Mesendoderm (in vitro differentiated cells): Measurements from ENCODE around the gene GLRX.

Experiments used
- DNase-seq: peaks from one replicate; pipeline ENCODE4 v3.0.0; 2013
- H2AK5ac ChIP-seq: 2 replicates; pipeline ENCODE4 v1.6.1; 2013; ENCODE audit warnings: low read length, inconsistent platforms
- H2BK120ac ChIP-seq: 2 replicates; pipeline ENCODE4 v1.6.1; 2013; ENCODE audit warnings: low read depth, mild to moderate bottlenecking, low read length, moderate library complexity, mixed read lengths
- H2BK15ac ChIP-seq: replicated peaks from 2 replicates; pipeline ENCODE4 v1.6.1; 2013; ENCODE audit warnings: low read depth, mild to moderate bottlenecking, moderate library complexity
- H2BK5ac ChIP-seq: 2 replicates; pipeline ENCODE4 v1.6.1; 2013; ENCODE audit warnings: low read length, inconsistent platforms
- H3K18ac ChIP-seq: 2 replicates; pipeline ENCODE4 v1.6.1; 2013; ENCODE audit warnings: mild to moderate bottlenecking, low read length, mixed read lengths
- H3K23ac ChIP-seq: one replicate; pipeline ENCODE4 v1.6.1; 2013; ENCODE audit warnings: low read length
- H3K27ac ChIP-seq: 2 replicates; pipeline ENCODE4 v1.5.1; 2013; ENCODE audit warnings: low read depth, mild to moderate bottlenecking, inconsistent platforms, low read length, moderate library complexity
- H3K27me3 ChIP-seq: 2 replicates; pipeline ENCODE4 v1.6.1; 2013; ENCODE audit warnings: low read length, control low read depth, mild to moderate bottlenecking, inconsistent platforms; ENCODE audit not compliant: insufficient read depth, poor library complexity
- H3K36me3 ChIP-seq: 2 replicates; pipeline ENCODE4 v1.6.1; 2013; ENCODE audit warnings: low read length, inconsistent platforms; ENCODE audit not compliant: control insufficient read depth, insufficient read depth
- H3K4ac ChIP-seq: one replicate; pipeline ENCODE4 v1.6.1; 2013; ENCODE audit warnings: low read depth, mild to moderate bottlenecking, low read length, moderate library complexity
- H3K4me1 ChIP-seq: 2 replicates; pipeline ENCODE4 v1.6.1; 2013; ENCODE audit warnings: low read depth, low read length, inconsistent platforms; ENCODE audit not compliant: control insufficient read depth
- H3K4me2 ChIP-seq: 2 replicates; pipeline ENCODE4 v1.6.1; 2013; ENCODE audit warnings: low read length
- H3K4me3 ChIP-seq: 2 replicates; pipeline ENCODE4 v1.5.1; 2013; ENCODE audit warnings: mild to moderate bottlenecking, low read length
- H3K56ac ChIP-seq: one replicate; pipeline ENCODE4 v1.6.1; 2013; ENCODE audit warnings: low read length
- H3K79me1 ChIP-seq: 2 replicates; pipeline ENCODE4 v1.6.1; 2013; ENCODE audit warnings: low read length, inconsistent platforms
- H3K79me2 ChIP-seq: 2 replicates; pipeline ENCODE4 v1.6.1; 2013; ENCODE audit warnings: mild to moderate bottlenecking, low read length; ENCODE audit not compliant: control insufficient read depth, insufficient read depth
- H3K9ac ChIP-seq: 2 replicates; pipeline ENCODE4 v1.6.1; 2013; ENCODE audit warnings: low read length, inconsistent platforms
- H4K5ac ChIP-seq: one replicate; pipeline ENCODE4 v1.6.1; 2013; ENCODE audit warnings: low read length
- H4K8ac ChIP-seq: one replicate; pipeline ENCODE4 v1.6.1; 2013; ENCODE audit warnings: low read depth, mild to moderate bottlenecking, control low read depth, low read length, moderate library complexity
- WGBS: extraction: QIAGEN DNeasy Blood & Tissue Kit; methylation state at CpG from one replicate; pipeline ENCODE4 v1.1.7; 2013; ENCODE audit warnings: low lambda C conversion rate, missing lambda C conversion rate; ENCODE audit not compliant: insufficient coverage; ENCODE audit errors: extremely low coverage; 5-methylcytosine and 5-hydroxymethylcytosine counted together

GLRX gene

GRCh38 chr5:95861864-95862561, 39.5 kb upstream of the GLRX start:
- Histone ChIP-seq H3K79me1 (no peaks in the 10 kb centered on the region), H3K18ac (no peak overlapping the region), H3K9ac (no peak overlapping the region), H3K27ac (no peak overlapping the region), H2BK120ac (no peak overlapping the region), H3K79me2 (no peaks in the 10 kb centered on the region), H2BK15ac (no peak overlapping the region), H3K56ac (no peak overlapping the region), H3K27me3 (no peaks in the 10 kb centered on the region), H3K4me2 (no peak overlapping the region), H3K23ac (no peak overlapping the region), H3K4me3 (no peak overlapping the region), H4K5ac (no peak overlapping the region), H2BK5ac (no peak overlapping the region), H3K36me3 (no peaks in the 10 kb centered on the region), H3K4me1 (peaks cover 2% of the 10 kb centered on the region), H2AK5ac (no peak overlapping the region), H4K8ac (no peak overlapping the region), H3K4ac (no peak overlapping the region)
- WGBS: no CpG with 5 or more reads among the region's 8 CpGs
- no peak for DNase-seq

- DNase-seq: no peak
These were observed 38.8 kb upstream of the GLRX start for GRCh38 chr5:95861221-95861863.

GRCh38 chr5:95859661-95860060, 37.1 kb upstream of the GLRX start:
- Histone ChIP-seq H3K56ac (no peak overlapping the region), H3K79me1 (no peaks in the 10 kb centered on the region), H3K23ac (no peak overlapping the region), H4K5ac (no peak overlapping the region), H3K4me1 (peaks cover 2% of the 10 kb centered on the region), H3K79me2 (no peaks in the 10 kb centered on the region), H3K27me3 (no peaks in the 10 kb centered on the region), H3K18ac (no peak overlapping the region), H3K27ac (no peak overlapping the region), H3K4me2 (no peak overlapping the region), H3K9ac (no peak overlapping the region), H2BK5ac (no peak overlapping the region), H2BK15ac (no peak overlapping the region), H3K4ac (no peak overlapping the region), H3K36me3 (no peaks in the 10 kb centered on the region), H3K4me3 (no peak overlapping the region), H2AK5ac (no peak overlapping the region), H2BK120ac (no peak overlapping the region), H4K8ac (no peak overlapping the region)
- no peak for DNase-seq
- WGBS: no CpG with 5 or more reads among the region's 4 CpGs

More at GRCh38 chr5:95861221-95861863, 38.8 kb upstream of the GLRX start:
- Histone ChIP-seq H3K79me2 (no peaks in the 10 kb centered on the region), H3K4me3 (no peak overlapping the region), H4K8ac (no peak overlapping the region), H2BK120ac (no peak overlapping the region), H3K27ac (no peak overlapping the region), H3K18ac (no peak overlapping the region), H3K4me2 (no peak overlapping the region), H3K4ac (no peak overlapping the region), H3K56ac (no peak overlapping the region), H2BK5ac (no peak overlapping the region), H3K4me1 (peaks cover 2% of the 10 kb centered on the region), H3K36me3 (no peaks in the 10 kb centered on the region), H2AK5ac (no peak overlapping the region), H3K23ac (no peak overlapping the region), H2BK15ac (no peak overlapping the region), H4K5ac (no peak overlapping the region), H3K27me3 (no peaks in the 10 kb centered on the region), H3K9ac (no peak overlapping the region), H3K79me1 (no peaks in the 10 kb centered on the region)
- WGBS: no CpG with 5 or more reads among the region's 14 CpGs

DNA sequence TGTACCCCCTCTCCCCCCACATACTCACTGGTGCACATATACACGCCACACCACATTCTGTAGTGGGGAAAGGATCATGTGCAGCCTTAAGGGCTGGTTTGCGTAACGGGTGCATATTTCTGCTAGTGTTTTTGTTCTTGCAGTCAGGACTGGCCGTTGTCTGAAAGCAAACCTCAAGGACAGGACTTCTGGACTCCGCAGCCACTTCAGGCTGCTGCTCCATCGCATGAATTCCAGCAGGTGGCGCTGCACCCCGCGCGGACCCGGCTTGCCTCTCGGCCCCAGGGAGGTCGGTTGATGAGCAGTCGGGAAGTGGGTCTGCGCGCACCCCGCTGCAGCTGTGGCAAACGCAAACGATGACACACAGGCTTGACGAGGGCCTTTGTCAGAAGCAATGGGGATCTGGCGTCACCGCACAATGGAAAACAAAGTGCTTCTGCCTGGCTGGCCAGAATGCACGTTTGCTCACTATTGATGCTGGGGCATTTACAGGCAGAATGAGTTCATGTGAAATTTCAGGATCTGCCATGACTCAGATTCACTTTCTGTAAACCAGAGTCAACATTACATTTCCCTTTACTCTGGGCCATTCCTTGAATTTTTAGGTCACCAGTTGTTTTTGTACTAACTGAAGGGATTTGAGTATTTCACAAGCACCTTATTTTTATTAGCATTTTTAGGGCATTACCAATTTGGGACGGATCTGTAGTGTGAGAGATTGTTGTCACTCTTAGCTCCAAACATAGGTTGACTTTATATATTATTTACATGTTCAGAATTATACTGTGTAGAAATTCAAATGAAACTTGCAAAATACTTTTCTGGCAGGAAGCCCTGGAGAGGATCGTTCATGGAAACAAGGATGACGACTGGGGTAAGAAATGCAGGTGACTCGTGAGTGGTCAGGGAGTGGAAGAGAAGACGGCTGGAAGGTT, 36.4 kb upstream of the GLRX start:
- Histone ChIP-seq H3K4me3 (no peak overlapping the region), H3K36me3 (no peaks in the 10 kb centered on the region), H3K4me2 (peak overlapping the region; percentile 43), H3K27me3 (no peaks in the 10 kb centered on the region), H4K8ac (no peak overlapping the region), H3K4ac (no peak overlapping the region), H4K5ac (no peak overlapping the region), H2BK120ac (no peak overlapping the region), H3K79me2 (no peaks in the 10 kb centered on the region), H3K79me1 (no peaks in the 10 kb centered on the region), H2BK5ac (no peak overlapping the region), H3K56ac (peak overlapping the region; percentile 77), H3K27ac (no peak overlapping the region), H3K9ac (peak overlapping the region; percentile 41), H3K18ac (no peak overlapping the region), H2AK5ac (no peak overlapping the region), H2BK15ac (no peak overlapping the region), H3K23ac (no peak overlapping the region), H3K4me1 (peaks cover 2% of the 10 kb centered on the region)
- no CpG with 5 or more reads among the region's 28 CpGs for WGBS
- peak; percentile 90 for DNase-seq

- no peak overlapping the region for H3K18ac ChIP-seq
- no peak overlapping the region for H4K8ac ChIP-seq
- no peak overlapping the region for H4K5ac ChIP-seq
- no peak overlapping the region for H3K27ac ChIP-seq
- no peak overlapping the region for H3K4me3 ChIP-seq
- H3K4me2 ChIP-seq: no peak overlapping the region
- no peak overlapping the region for H2BK5ac ChIP-seq
- H3K4me1 ChIP-seq: no peaks in the 10 kb centered on the region
- no CpG with 5 or more reads among the region's 8 CpGs for whole genome bisulfite sequencing
- no peaks in the 10 kb centered on the region for H3K79me2 ChIP-seq
- no peak overlapping the region for H2BK15ac ChIP-seq
- H3K27me3 ChIP-seq: no peaks in the 10 kb centered on the region
- H2BK120ac ChIP-seq: no peak overlapping the region
- H3K79me1 ChIP-seq: no peaks in the 10 kb centered on the region
- DNase-seq: no peak
- no peak overlapping the region for H3K4ac ChIP-seq
- H3K56ac ChIP-seq: no peak overlapping the region
- H3K23ac ChIP-seq: no peak overlapping the region
- H2AK5ac ChIP-seq: no peak overlapping the region
- H3K36me3 ChIP-seq: no peaks in the 10 kb centered on the region
- no peak overlapping the region for H3K9ac ChIP-seq
These were observed 35.5 kb upstream of the GLRX start for GRCh38 chr5:95858023-95858461.
